SK-N-SH (cell line): Measurements from ENCODE around the gene CRIP1.

ENCODE experiments used
- ELF1 ChIP-seq: IDR thresholded peaks from 2 replicates; pipeline ENCODE4 v1.4.0; 2012
- EP300 ChIP-seq, 2 experiments: IDR thresholded peaks; 2 replicates each; pipeline versions ENCODE4 v1.4.0 to v1.6.1; 2012; ENCODE audit warnings: borderline replicate concordance in 1 of 2, low read depth in 1 of 2, low read length in 1 of 2
- EZH2phosphoT487 ChIP-seq: fragments of 200-600 bp; sonication (generic); IDR thresholded peaks from 2 replicates; pipeline ENCODE4 v1.6.1; 2017; ENCODE audit warnings: low read depth, mixed run types, mild to moderate bottlenecking, antibody characterized with exemption, moderate library complexity, borderline replicate concordance
- MXI1 ChIP-seq: IDR thresholded peaks from 2 replicates; pipeline ENCODE4 v1.6.1; 2012; ENCODE audit warnings: mild to moderate bottlenecking, low read depth, low read length, improper control_type of control experiment
- RCOR1 ChIP-seq: fragments of 150-350 bp; IDR thresholded peaks from 2 replicates; pipeline ENCODE4 v1.6.1; 2017; ENCODE audit warnings: antibody characterized with exemption, low read length
- TAF1 ChIP-seq: IDR thresholded peaks from 2 replicates; pipeline ENCODE4 v1.6.1; 2012; ENCODE audit warnings: low read depth, mild to moderate bottlenecking, low read length, moderate library complexity, borderline replicate concordance
- TCF12 ChIP-seq: IDR thresholded peaks from 2 replicates; pipeline ENCODE4 v1.4.0; 2012
- USF2 ChIP-seq: fragments of 150-350 bp; IDR thresholded peaks from 2 replicates; pipeline ENCODE4 v1.6.1; 2017; ENCODE audit warnings: antibody characterized with exemption, low read length, low read depth, borderline replicate concordance
- TF ChIP-seq, protein P1 (sequence below): fragments of 200-600 bp; sonication (generic); IDR thresholded peaks from 2 replicates; pipeline ENCODE4 v1.6.1; 2017; ENCODE audit warnings: antibody characterized with exemption, mild to moderate bottlenecking, moderate library complexity

DNA sequence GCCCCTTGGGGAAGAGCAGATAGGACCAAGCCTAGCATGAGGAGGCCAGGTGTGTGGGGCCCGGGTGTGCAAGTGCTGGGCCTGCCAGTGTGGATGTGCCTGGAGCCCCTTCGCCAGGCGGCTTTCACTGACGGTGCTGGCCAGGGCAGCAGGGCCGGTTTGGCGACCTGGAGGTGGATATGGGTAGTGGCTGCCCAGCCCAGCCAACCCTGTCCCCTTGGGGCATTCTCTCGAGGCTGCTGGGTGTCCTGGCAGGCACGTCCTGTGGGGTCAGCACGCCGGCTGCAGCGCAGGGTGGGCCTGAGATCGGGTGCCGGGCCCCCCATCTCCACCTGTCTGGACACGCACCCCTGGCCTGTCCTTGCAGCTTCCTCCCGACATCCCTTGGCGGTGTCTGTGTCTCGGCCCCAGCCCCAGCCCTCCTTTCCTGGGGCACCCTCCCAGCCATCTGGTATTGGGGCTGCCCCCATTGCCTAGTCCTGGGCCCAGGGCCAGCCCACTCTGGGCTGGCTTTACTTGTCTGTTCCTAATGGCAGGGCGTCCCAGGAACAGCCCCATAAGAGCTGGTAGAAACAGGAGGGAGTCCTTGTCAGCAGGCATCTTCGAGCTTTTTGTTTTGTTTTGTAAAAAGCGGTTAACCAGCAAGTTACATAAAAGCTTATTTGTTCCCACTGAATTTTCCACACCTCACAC lies 19.3 kb upstream of the CRIP1 start:
- TF ChIP-seq, protein P1, sequence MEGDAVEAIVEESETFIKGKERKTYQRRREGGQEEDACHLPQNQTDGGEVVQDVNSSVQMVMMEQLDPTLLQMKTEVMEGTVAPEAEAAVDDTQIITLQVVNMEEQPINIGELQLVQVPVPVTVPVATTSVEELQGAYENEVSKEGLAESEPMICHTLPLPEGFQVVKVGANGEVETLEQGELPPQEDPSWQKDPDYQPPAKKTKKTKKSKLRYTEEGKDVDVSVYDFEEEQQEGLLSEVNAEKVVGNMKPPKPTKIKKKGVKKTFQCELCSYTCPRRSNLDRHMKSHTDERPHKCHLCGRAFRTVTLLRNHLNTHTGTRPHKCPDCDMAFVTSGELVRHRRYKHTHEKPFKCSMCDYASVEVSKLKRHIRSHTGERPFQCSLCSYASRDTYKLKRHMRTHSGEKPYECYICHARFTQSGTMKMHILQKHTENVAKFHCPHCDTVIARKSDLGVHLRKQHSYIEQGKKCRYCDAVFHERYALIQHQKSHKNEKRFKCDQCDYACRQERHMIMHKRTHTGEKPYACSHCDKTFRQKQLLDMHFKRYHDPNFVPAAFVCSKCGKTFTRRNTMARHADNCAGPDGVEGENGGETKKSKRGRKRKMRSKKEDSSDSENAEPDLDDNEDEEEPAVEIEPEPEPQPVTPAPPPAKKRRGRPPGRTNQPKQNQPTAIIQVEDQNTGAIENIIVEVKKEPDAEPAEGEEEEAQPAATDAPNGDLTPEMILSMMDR = no peak
- TF ChIP-seq USF2 (no peak), RCOR1 (no peak), EZH2phosphoT487 (no peak), TAF1 (no peak), EP300 (IDR thresholded peaks at IDR 0.05; ENCODE audit: borderline replicate concordance in 1 of 2, low read depth in 1 of 2, low read length in 1 of 2) (no peak), ELF1 (no peak), TCF12 (no peak), MXI1 (no peak)
